ENCODE measurements around the gene PTPN20.
"Not testable (repeated sequence)": the region's sequence is repeated elsewhere in the genome, so short reads cannot be mapped to it uniquely, and the experiment has no call there.

The PTPN20 gene

GRCh38 chr10:46911144-46911876, at the start of gene PTPN20:
PTPN20 (plus strand) TSS chr10:46911428; CDS start chr10:46932500, 21,072 bp downstream.
- peak in 2 of 3 donors; percentile 10 to 17 for DNase-seq

- DNase-seq: not testable (repeated sequence)
Measured at GRCh38 chr10:46869716-46870115, 41.5 kb upstream of the PTPN20 start.

- DNase-seq: not testable (repeated sequence)
Measured at GRCh38 chr10:46871583-46871982, 39.6 kb upstream of the PTPN20 start.

- not testable (repeated sequence) for DNase-seq
Measured at GRCh38 chr10:46875304-46875703, 35.9 kb upstream of the PTPN20 start.

- DNase-seq: not testable (repeated sequence)
Measured at GRCh38 chr10:46876773-46877172, 34.5 kb upstream of the PTPN20 start.

- DNase-seq: not testable (repeated sequence)
Measured at GRCh38 chr10:46878761-46879160, 32.5 kb upstream of the PTPN20 start.

GRCh38 chr10:46890813-46891611, 20.2 kb upstream of the PTPN20 start:
- not testable (repeated sequence) for DNase-seq

- DNase-seq: peak; percentile 24 to 37 (median 27)
Measured at GRCh38 chr10:46896762-46897692, 14.2 kb upstream of the PTPN20 start.

- not testable (repeated sequence) for DNase-seq
Measured at GRCh38 chr10:46901247-46901646, 10.0 kb upstream of the PTPN20 start.

- not testable (repeated sequence) for DNase-seq
Measured at GRCh38 chr10:46903874-46904273, 7.4 kb upstream of the PTPN20 start.

- DNase-seq: not testable (repeated sequence)
Measured at GRCh38 chr10:46906359-46906758, 4.9 kb upstream of the PTPN20 start.

GRCh38 chr10:46907185-46908117, 3.8 kb upstream of the PTPN20 start:
- DNase-seq: not testable (repeated sequence)

GRCh38 chr10:46922498-46922897, 11.3 kb downstream of the PTPN20 start:
- DNase-seq: not testable (repeated sequence)

- DNase-seq: not testable (repeated sequence)
Measured at GRCh38 chr10:46925156-46925555, 13.9 kb downstream of the PTPN20 start.

GRCh38 chr10:46925853-46926252, 14.6 kb downstream of the PTPN20 start:
- DNase-seq: not testable (repeated sequence)

GRCh38 chr10:46928810-46929209, 17.6 kb downstream of the PTPN20 start:
- not testable (repeated sequence) for DNase-seq

GRCh38 chr10:46932383-46932782, 21.2 kb downstream of the PTPN20 start:
- DNase-seq: not testable (repeated sequence)

GRCh38 chr10:46941091-46941490, 29.9 kb downstream of the PTPN20 start:
- not testable (repeated sequence) for DNase-seq

- DNase-seq: not testable (repeated sequence)
Measured at GRCh38 chr10:46948687-46949518, 37.7 kb downstream of the PTPN20 start.

GRCh38 chr10:46952540-46952939, 41.3 kb downstream of the PTPN20 start:
- not testable (repeated sequence) for DNase-seq
